RWPE2 (cell line): Measurements from ENCODE around the gene ZNF438.

Experiments
- ATAC-seq: fragments of 200-7000 bp; cut with Tn5 transposase; 3 replicates; pipeline ENCODE4 v1.9.1; 2021; ENCODE audit warnings: low read depth
- DNase-seq: peaks from one replicate; pipeline ENCODE4 v3.0.0-alpha.2; 2020; ENCODE audit warnings: low spot score
- H3K27ac ChIP-seq: fragments of 450-650 bp; 2 replicates; pipeline ENCODE4 v1.5.1; 2017; ENCODE audit warnings: mild to moderate bottlenecking; ENCODE audit not compliant: poor library complexity, severe bottlenecking
- H3K27me3 ChIP-seq: fragments of 250-450 bp; sonication (Bioruptor Pico); 2 replicates; pipeline ENCODE4 v1.5.1; 2021; ENCODE audit warnings: mild to moderate bottlenecking, moderate library complexity; ENCODE audit not compliant: insufficient read depth, poor library complexity, severe bottlenecking
- H3K36me3 ChIP-seq: fragments of 250-450 bp; sonication (Bioruptor Pico); 2 replicates; pipeline ENCODE4 v1.5.1; 2020; ENCODE audit warnings: low read depth, mild to moderate bottlenecking, moderate library complexity
- H3K4me1 ChIP-seq: fragments of 250-450 bp; sonication (Bioruptor Pico); 2 replicates; pipeline ENCODE4 v1.5.1; 2021; ENCODE audit warnings: mild to moderate bottlenecking, moderate library complexity; ENCODE audit not compliant: insufficient read depth, poor library complexity, severe bottlenecking
- H3K4me3 ChIP-seq: fragments of 250-450 bp; sonication (Bioruptor Pico); 2 replicates; pipeline ENCODE4 v1.5.1; 2021; ENCODE audit warnings: mild to moderate bottlenecking, moderate library complexity; ENCODE audit not compliant: severe bottlenecking
- H3K9me3 ChIP-seq: fragments of 250-450 bp; sonication (Bioruptor Pico); 2 replicates; pipeline ENCODE4 v1.5.1; 2021; ENCODE audit warnings: mild to moderate bottlenecking, moderate library complexity; ENCODE audit not compliant: severe bottlenecking
- CTCF ChIP-seq: fragments of 450-650 bp; IDR thresholded peaks from one replicate; pipeline ENCODE4 v1.5.1; 2017; ENCODE audit warnings: mild to moderate bottlenecking, moderate library complexity; ENCODE audit not compliant: poor library complexity, severe bottlenecking

ZNF438 gene

GRCh38 chr10:30834651-30835050 is 197.0 kb downstream of the ZNF438 start:
- TF ChIP-seq CTCF, result no peak
- Histone ChIP-seq H3K27ac (no peak overlapping the region), H3K9me3 (no peaks in the 10 kb centered on the region), H3K4me3 (no peak overlapping the region), H3K27me3 (peaks cover 4% of the 10 kb centered on the region), H3K4me1 (no peaks in the 10 kb centered on the region), H3K36me3 (no peaks in the 10 kb centered on the region)
- DNase-seq (no peak), ATAC-seq (no peak)

GRCh38 chr10:30834153-30834552 is 197.5 kb downstream of the ZNF438 start:
- no peak for ATAC-seq

DNA sequence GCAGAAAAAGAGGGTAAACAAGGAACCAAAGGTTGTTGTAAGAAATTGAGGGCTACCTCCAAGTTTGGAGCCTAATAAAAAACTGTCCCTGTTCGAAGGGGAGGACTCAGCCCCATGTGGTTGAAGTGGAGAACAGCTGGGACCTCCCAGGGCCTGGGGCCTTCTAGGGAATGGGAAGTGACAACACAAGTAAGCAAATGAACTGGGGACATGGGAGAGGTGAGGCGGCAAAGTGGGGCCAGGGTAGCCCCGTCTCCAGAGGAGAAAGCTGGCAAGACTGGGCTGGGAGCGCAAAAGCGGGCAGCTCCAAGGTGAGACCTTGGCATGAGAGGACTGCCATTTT is 198.1 kb downstream of the ZNF438 start:
- no peak for TF ChIP-seq CTCF
- Histone ChIP-seq H3K27me3 (peaks cover 4% of the 10 kb centered on the region), H3K9me3 (no peaks in the 10 kb centered on the region), H3K27ac (no peak overlapping the region), H3K4me3 (no peak overlapping the region), H3K36me3 (no peaks in the 10 kb centered on the region), H3K4me1 (no peaks in the 10 kb centered on the region)
- DNase-seq, result no peak
- no peak for ATAC-seq

More at GRCh38 chr10:30834153-30834552, 197.5 kb downstream of the ZNF438 start:
- Histone ChIP-seq H3K27ac (no peak overlapping the region), H3K9me3 (no peaks in the 10 kb centered on the region), H3K4me1 (no peaks in the 10 kb centered on the region), H3K4me3 (no peak overlapping the region), H3K27me3 (peaks cover 4% of the 10 kb centered on the region), H3K36me3 (no peaks in the 10 kb centered on the region)
- no peak for TF ChIP-seq CTCF
- no peak for DNase-seq

DNA sequence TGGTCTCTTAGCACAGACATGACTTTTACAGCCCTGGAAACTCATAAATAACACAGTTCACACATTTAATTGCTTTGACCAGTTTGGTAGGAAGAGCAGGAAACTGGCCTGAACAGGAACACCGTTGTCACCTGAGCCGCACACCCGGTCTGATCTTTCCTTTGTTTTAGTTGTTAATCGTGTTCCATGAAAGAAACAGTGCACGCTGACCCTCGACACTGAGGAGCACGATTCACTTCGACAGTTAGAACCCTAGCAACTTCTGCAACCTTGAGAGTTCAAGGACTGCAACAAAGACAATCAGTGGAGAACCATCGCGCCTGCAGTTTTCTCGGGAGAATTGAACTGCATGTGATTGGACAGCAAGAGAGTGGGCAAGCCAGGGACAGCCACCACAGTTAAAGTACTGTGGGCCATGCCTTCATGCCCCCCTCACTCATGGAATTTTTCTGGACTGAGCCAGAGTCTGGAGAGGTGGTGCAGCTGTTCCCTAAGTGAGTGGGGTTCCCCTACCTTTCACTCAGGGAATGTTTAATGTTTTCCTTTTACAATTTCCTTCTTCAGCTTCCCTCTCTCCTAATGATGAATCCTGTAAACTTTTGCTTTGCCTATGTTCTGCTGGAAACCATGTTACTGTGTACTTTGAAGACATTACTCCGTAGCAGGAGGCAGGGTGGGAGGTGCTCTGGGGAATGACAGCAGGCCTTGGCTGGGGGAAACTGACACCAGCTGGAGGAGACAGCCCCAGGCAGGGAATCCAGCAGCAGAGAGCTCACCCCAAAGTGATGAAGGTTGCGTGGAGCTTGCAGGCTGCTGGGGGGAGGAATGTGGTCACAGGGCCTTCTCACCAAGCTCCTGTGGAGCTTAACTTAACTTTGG is 198.7 kb downstream of the ZNF438 start:
- H3K27me3 ChIP-seq, result peaks cover 4% of the 10 kb centered on the region
- no peak for DNase-seq
- no peaks in the 10 kb centered on the region for H3K36me3 ChIP-seq
- no peak for TF ChIP-seq CTCF
- no peak for ATAC-seq
- no peaks in the 10 kb centered on the region for H3K9me3 ChIP-seq
- H3K4me3 ChIP-seq, result no peak overlapping the region
- H3K27ac ChIP-seq, result no peak overlapping the region
- H3K4me1 ChIP-seq, result no peaks in the 10 kb centered on the region
